Left lung (tissue), 10 donors: ENCODE measurements around the gene RAP1GAP2. TPM values are rescaled to one million over a fixed set of nuclear protein-coding genes. Genes with fewer than 3 reads are reported as not detected.

Experiments
- ATAC-seq: fragments of 200-7000 bp; cut with Tn5 transposase; one replicate; pipeline ENCODE4 v1.9.1; 2020; ENCODE audit warnings: moderate library complexity
- DNase-seq, 4 donors: peaks; one replicate each; pipeline ENCODE4 v3.0.0-alpha.2; 2013 to 2020
- H3K27ac ChIP-seq, 2 donors: fragments of 200-600 bp; sonication (generic) in 1 of 2; one replicate each; pipeline versions ENCODE4 v1.5.0 to v1.8.0; 2020 to 2021
- H3K27me3 ChIP-seq, 2 donors: fragments of 200-600 bp; sonication (generic) in 1 of 2; one replicate each; pipeline versions ENCODE4 v1.5.0 to v1.8.0; 2020 to 2021
- H3K36me3 ChIP-seq, 2 donors: fragments of 200-600 bp; sonication (generic) in 1 of 2; one replicate each; pipeline versions ENCODE4 v1.5.0 to v1.8.0; 2020 to 2021
- H3K4me1 ChIP-seq, 2 donors: fragments of 200-600 bp; one replicate each; pipeline ENCODE4 v1.8.0; 2021
- H3K4me3 ChIP-seq, 2 donors: fragments of 200-600 bp; sonication (generic) in 1 of 2; one replicate each; pipeline versions ENCODE4 v1.5.0 to v1.8.0; 2020 to 2021; ENCODE audit warnings: mild to moderate bottlenecking in 1 of 2
- H3K9me3 ChIP-seq, 2 donors: fragments of 200-600 bp; sonication (generic) in 1 of 2; one replicate each; pipeline versions ENCODE4 v1.5.0 to v1.8.0; 2020 to 2021
- intact Hi-C, 2 donors: fragments of 100-400 bp; cut with DNase I; formaldehyde crosslinking; loops; one replicate each; pipeline versions ENCODE4 v1.11.2 to v1.14.2; 2022
- polyA plus RNA-seq, 6 donors: library from polyadenylated mRNA; unstranded; fragments of 120-200 nt; gene quantifications; one replicate each; pipeline ENCODE4 v1.2.1, GENCODE V29; 2013; ENCODE audit not compliant: insufficient read length in 6 of 6
- total RNA-seq, 2 donors: library from RNA; stranded (reverse); fragmentation: NEBNext Ultra II Directional; extraction: Animal tissue kit (Norgen Biotek cat#: 25700); gene quantifications; one replicate each; pipeline ENCODE4 v1.2.1, GENCODE V29; 2021
- TF ChIP-seq, protein P1 (sequence below), 2 donors: fragments of 200-600 bp; sonication (generic) in 1 of 2; IDR thresholded peaks; one replicate each; pipeline versions ENCODE4 v1.5.0 to v1.8.0; 2021; ENCODE audit warnings: antibody characterized with exemption in 2 of 2
- donor health status: DM: no; HTN: yes; CAD: no.
- donor health status: DM: no; HTN: no; CAD: no.

Gene RAP1GAP2
- total and polyA plus RNA-seq, 8 donors, result 8.0 to 14.5 (median 9.7) TPM

DNA sequence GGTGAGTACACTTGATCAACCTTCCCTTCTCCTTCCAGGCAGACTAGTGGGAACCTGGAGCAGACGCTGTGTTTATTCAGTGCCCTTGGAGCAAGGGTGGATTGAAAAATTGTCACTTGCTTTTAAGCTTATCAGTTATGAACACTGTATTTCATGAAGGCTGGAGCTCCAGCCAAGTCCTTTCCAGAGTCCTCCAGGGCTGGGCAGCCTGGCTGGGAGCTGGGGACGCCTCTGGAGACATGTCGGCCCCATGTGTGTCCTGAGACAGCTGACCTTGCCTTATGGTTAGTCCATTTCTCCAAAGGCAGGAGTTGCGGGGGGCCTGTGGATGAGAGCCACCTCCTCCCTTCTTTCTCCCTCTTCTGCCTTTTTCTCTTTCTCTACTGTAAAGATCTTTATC is 67.0 kb downstream of the RAP1GAP2 start:
- Histone ChIP-seq H3K36me3 (no peaks in the 10 kb centered on the region), H3K27ac (no peak overlapping the region), H3K4me3 (no peak overlapping the region), H3K27me3 (peaks cover 0 to 13% of the 10 kb centered on the region in 2 donors), H3K9me3 (no peaks in the 10 kb centered on the region), H3K4me1 (no peaks in the 10 kb centered on the region)
- intact Hi-C loops, result no loop called here
- no peak for ATAC-seq
- TF ChIP-seq, protein P1, sequence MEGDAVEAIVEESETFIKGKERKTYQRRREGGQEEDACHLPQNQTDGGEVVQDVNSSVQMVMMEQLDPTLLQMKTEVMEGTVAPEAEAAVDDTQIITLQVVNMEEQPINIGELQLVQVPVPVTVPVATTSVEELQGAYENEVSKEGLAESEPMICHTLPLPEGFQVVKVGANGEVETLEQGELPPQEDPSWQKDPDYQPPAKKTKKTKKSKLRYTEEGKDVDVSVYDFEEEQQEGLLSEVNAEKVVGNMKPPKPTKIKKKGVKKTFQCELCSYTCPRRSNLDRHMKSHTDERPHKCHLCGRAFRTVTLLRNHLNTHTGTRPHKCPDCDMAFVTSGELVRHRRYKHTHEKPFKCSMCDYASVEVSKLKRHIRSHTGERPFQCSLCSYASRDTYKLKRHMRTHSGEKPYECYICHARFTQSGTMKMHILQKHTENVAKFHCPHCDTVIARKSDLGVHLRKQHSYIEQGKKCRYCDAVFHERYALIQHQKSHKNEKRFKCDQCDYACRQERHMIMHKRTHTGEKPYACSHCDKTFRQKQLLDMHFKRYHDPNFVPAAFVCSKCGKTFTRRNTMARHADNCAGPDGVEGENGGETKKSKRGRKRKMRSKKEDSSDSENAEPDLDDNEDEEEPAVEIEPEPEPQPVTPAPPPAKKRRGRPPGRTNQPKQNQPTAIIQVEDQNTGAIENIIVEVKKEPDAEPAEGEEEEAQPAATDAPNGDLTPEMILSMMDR (IDR thresholded peaks at IDR 0.05), result no peak
- peak in 1 of 4 donors; percentile 65 for DNase-seq

DNA sequence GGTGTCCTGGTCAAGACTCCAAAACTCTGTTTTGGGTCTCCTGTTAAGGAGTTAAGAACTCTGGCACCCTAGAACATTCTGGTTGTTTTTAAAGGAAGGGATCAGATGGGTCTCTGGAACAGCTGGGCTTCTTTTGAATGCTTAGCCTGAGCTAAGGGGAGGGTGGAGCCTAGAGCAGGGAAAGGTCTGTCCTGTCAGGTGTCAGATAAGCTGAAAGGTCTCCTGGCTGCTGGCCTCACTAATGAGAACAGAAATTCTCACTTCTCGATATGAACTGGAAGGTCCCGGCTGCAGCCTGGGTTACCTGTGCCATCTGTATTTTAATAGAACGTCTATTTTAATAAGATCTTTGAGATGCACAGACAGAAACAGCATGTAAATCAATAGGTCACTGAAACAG is 69.0 kb downstream of the RAP1GAP2 start:
- TF ChIP-seq, protein P1 (IDR thresholded peaks at IDR 0.05), result no peak
- DNase-seq, result no peak
- Histone ChIP-seq H3K4me3 (no peak overlapping the region), H3K9me3 (no peaks in the 10 kb centered on the region), H3K27me3 (peaks cover 0 to 4% of the 10 kb centered on the region in 2 donors), H3K36me3 (no peaks in the 10 kb centered on the region), H3K27ac (no peak overlapping the region), H3K4me1 (no peaks in the 10 kb centered on the region)
- ATAC-seq, result no peak
- intact Hi-C loops, result no loop called here

DNA sequence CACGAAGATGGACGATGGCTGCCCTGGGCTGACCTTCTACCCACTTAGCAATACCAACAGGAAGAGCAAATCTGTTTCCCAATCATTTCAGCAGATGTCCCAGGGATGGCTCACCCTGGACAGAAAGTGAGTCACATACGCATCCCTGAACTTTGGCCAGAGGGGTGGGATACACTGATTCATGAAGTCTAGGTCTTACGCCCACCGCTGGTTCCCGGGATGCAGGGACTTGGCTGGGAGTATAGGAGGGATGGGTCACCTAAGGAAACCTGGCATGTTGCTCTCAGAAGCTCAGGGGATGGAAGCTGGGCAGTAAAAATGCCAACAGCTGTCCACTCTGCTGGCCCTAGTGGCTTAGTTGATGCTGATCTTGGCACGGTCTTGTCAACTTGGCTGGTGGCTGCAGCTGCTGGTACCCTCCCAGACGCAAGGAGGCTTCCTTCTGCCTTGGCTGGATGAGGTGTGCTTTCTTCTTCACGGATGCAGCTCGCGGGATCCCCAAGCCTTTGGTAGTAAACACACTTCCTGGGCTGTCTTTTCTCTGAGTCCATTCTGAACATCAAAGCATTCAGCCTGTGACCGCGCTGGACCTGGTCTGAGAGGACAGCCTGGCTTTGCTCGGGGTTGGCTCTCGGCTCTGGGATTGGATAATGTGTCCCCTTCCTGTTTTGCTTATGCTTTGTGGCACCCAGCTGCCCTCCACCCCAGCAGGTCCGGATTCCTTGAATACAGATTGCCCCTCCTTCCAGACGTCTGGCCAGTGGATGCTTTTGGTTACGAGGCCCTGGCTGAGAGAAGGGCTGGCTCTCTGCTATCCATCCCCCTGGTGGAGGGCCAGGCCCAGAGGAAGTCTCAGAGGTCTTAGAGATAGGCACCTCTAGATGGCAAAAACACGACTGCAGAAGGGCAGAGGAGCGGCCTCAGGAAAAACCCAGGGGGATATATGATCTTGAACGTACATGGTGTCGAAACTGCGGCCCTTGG is 71.5 kb downstream of the RAP1GAP2 start:
- peaks cover 0 to 20% of the 10 kb centered on the region in 2 donors for H3K27me3 ChIP-seq
- H3K4me3 ChIP-seq, result no peak overlapping the region
- ATAC-seq (no peak), DNase-seq (peak in 1 of 4 donors; percentile 39)
- intact Hi-C loops, result no loop called here
- H3K4me1 ChIP-seq, result no peaks in the 10 kb centered on the region
- H3K9me3 ChIP-seq, result no peaks in the 10 kb centered on the region
- H3K27ac ChIP-seq, result no peak overlapping the region
- no peaks in the 10 kb centered on the region for H3K36me3 ChIP-seq
- TF ChIP-seq, protein P1 (IDR thresholded peaks at IDR 0.05), result no peak

DNA sequence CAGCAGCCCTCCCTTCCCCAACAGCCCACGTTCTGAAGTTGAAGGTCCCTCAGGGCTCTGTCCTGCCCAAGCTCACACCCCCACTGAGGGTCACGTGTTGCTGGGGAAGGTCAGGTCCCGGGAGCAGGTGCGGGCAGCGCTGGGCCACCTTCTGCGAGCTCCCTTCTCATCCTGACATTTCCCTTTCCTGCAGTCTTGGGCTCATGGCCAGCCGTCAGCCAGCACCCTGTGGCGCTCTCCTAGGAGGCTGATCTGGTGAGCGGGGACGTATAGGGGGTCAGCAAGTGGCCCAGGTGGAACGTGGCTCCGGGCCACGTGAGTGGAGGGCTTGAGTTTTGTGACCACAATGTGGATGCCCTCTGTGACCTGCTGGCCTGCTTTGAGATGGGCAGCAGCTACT is 73.4 kb downstream of the RAP1GAP2 start:
- ATAC-seq (no peak), DNase-seq (peak in 1 of 4 donors; percentile 53)
- Histone ChIP-seq H3K36me3 (no peaks in the 10 kb centered on the region), H3K4me3 (no peak overlapping the region), H3K27ac (no peak overlapping the region), H3K4me1 (no peaks in the 10 kb centered on the region), H3K9me3 (no peaks in the 10 kb centered on the region), H3K27me3 (peaks cover 0 to 27% of the 10 kb centered on the region in 2 donors)
- TF ChIP-seq, protein P1 (IDR thresholded peaks at IDR 0.05), result no peak
- intact Hi-C loops, result no loop called here

DNA sequence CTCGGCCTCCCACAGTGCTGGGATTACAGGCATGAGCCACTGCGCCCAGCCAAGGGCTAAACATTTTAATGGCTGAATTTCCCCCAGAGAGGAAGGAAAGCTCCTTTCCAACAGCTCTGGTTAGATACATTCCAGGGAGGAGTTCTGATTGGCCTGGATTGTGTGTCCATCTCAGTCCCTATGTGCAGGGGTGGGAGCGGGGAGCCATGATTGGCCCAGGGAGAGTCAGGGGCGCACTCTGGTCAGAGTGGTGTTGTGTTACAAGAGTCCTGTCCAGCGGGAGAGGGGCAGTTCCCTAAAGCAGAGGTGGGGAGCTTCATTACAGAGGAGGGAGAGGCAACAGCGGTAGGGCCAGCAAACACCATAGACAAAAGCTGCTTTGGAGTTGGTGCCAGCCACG is 75.0 kb downstream of the RAP1GAP2 start:
- TF ChIP-seq, protein P1 (IDR thresholded peaks at IDR 0.05), result no peak
- intact Hi-C loops, result no loop called here
- DNase-seq, result peak in 1 of 4 donors; percentile 18
- peaks cover 0 to 27% of the 10 kb centered on the region in 2 donors for H3K27me3 ChIP-seq
- H3K4me1 ChIP-seq, result no peaks in the 10 kb centered on the region
- H3K9me3 ChIP-seq, result no peaks in the 10 kb centered on the region
- H3K27ac ChIP-seq, result no peak overlapping the region
- no peaks in the 10 kb centered on the region for H3K36me3 ChIP-seq
- no peak for ATAC-seq
- no peak overlapping the region for H3K4me3 ChIP-seq
